GM20431 (cell line): ENCODE results near the gene TSPAN4.

Source experiments
- in situ Hi-C: fragments of 300-500 bp; cut with MseI, MboI; formaldehyde crosslinking; loops from one replicate; pipeline ENCODE4 v1.15.0; 2020; ENCODE audit warnings: low sequenced_read_pairs; ENCODE audit not compliant: unreplicated experiment

TSPAN4 gene

GRCh38 chr11:862081-862661, 19.5 kb downstream of the TSPAN4 start:
- in situ Hi-C loops, result no loop called here

- in situ Hi-C loops, result no loop called here
These were observed 20.0 kb downstream of the TSPAN4 start for GRCh38 chr11:862696-863022.

GRCh38 chr11:863023-863909, 20.6 kb downstream of the TSPAN4 start:
- in situ Hi-C loops, result no loop called here

GRCh38 chr11:863910-864827, 21.5 kb downstream of the TSPAN4 start:
- in situ Hi-C loops, result no loop called here

GRCh38 chr11:864898-865297, 22.2 kb downstream of the TSPAN4 start:
- in situ Hi-C loops, result no loop called here

GRCh38 chr11:865462-866430, 23.1 kb downstream of the TSPAN4 start:
- in situ Hi-C loops, result no loop called here

GRCh38 chr11:866481-866880, 23.8 kb downstream of the TSPAN4 start:
- in situ Hi-C loops, result no loop called here

GRCh38 chr11:867856-868358, 25.3 kb downstream of the TSPAN4 start:
- in situ Hi-C loops, result no loop called here

GRCh38 chr11:868394-868793, 25.7 kb downstream of the TSPAN4 start:
- in situ Hi-C loops, result no loop called here

GRCh38 chr11:868802-869201, 26.1 kb downstream of the TSPAN4 start:
- in situ Hi-C loops, result no loop called here

- in situ Hi-C loops, result no loop called here
These were observed 26.9 kb downstream of the TSPAN4 start for GRCh38 chr11:869399-870126.

GRCh38 chr11:870127-870413, 27.4 kb downstream of the TSPAN4 start:
- in situ Hi-C loops, result no loop called here

- in situ Hi-C loops, result no loop called here
These were observed 27.8 kb downstream of the TSPAN4 start for GRCh38 chr11:870418-870817.

- in situ Hi-C loops, result no loop called here
These were observed 28.8 kb downstream of the TSPAN4 start for GRCh38 chr11:871472-871871.

GRCh38 chr11:872799-873198, 30.1 kb downstream of the TSPAN4 start:
- in situ Hi-C loops, result no loop called here

- in situ Hi-C loops, result no loop called here
These were observed 31.1 kb downstream of the TSPAN4 start for GRCh38 chr11:873706-874105.

GRCh38 chr11:875203-875602, 32.6 kb downstream of the TSPAN4 start:
- in situ Hi-C loops, result no loop called here

- in situ Hi-C loops, result no loop called here
These were observed 33.2 kb downstream of the TSPAN4 start for GRCh38 chr11:875769-876301.

- in situ Hi-C loops, result no loop called here
These were observed 33.9 kb downstream of the TSPAN4 start for GRCh38 chr11:876545-876944.
